Astrocyte (in vitro differentiated cells and primary cell): ENCODE data around the gene CARD19.

Experiments used
- EZH2 ChIP-seq: IDR thresholded peaks from 2 replicates; pipeline ENCODE4 v1.6.1; 2012; ENCODE audit warnings: mild to moderate bottlenecking, low read length, inconsistent platforms; ENCODE audit not compliant: insufficient read depth
- TF ChIP-seq, protein P1 (sequence below): IDR thresholded peaks from 2 replicates; pipeline ENCODE4 v1.5.1; 2011; ENCODE audit warnings: low read depth, mild to moderate bottlenecking, inconsistent platforms, low read length, moderate library complexity; ENCODE audit not compliant: insufficient read depth

DNA sequence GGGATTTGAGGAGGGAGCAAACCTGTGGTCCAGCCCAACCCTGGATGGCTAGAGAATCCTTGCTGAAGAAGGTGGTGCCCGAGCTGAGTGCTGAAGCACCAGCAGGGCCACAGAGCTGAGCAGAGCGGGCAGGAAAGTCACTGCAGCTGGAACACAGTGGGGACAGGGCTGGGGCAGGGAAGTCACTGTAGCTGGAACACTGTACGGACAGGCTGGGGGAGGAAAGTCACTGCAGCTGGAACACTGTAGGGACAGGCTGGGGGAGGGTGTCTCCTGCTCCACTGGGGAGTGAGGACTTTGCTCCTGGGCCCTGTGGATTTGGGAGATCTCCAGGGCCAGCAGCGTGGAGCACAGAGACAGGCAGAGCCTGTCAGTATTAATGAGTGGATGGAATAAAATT lies 46.5 kb upstream of the CARD19 start:
- TF ChIP-seq, protein P1, sequence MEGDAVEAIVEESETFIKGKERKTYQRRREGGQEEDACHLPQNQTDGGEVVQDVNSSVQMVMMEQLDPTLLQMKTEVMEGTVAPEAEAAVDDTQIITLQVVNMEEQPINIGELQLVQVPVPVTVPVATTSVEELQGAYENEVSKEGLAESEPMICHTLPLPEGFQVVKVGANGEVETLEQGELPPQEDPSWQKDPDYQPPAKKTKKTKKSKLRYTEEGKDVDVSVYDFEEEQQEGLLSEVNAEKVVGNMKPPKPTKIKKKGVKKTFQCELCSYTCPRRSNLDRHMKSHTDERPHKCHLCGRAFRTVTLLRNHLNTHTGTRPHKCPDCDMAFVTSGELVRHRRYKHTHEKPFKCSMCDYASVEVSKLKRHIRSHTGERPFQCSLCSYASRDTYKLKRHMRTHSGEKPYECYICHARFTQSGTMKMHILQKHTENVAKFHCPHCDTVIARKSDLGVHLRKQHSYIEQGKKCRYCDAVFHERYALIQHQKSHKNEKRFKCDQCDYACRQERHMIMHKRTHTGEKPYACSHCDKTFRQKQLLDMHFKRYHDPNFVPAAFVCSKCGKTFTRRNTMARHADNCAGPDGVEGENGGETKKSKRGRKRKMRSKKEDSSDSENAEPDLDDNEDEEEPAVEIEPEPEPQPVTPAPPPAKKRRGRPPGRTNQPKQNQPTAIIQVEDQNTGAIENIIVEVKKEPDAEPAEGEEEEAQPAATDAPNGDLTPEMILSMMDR = no peak
- no peak for TF ChIP-seq EZH2
